ENCODE measurements around the gene MUC6.

DNA sequence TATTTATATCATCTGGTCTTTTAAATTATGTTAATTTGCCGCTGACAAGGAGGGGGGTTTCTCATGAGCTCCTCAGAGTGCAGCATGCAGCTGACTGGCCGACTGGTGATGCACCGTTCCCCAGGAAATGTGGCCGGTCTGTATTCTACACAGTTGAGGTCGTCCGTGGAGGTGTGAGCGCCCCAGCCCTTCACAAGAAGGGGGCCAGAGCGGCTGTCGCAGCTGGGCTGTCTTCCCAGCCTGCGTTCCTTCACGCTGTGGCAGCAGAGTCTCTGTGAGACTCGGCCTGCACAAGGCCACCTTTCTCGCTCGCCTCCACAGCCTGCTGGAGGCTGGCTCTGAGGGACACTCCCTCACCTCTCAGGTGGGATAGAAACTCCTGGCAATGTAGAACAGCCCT, 67.7 kb downstream of the MUC6 start:
- no peak for TF ChIP-seq ZC3H10 (CRISPR knock-in tag; IDR thresholded peaks at IDR 0.05)
- no peak for TF ChIP-seq ESRRG (CRISPR knock-in tag; IDR thresholded peaks at IDR 0.05)
- TF ChIP-seq RARB (CRISPR knock-in tag; IDR thresholded peaks at IDR 0.05): no peak
- TF ChIP-seq ARNTL (CRISPR knock-in tag; IDR thresholded peaks at IDR 0.05; ENCODE audit: borderline replicate concordance, low read depth): no peak

Data from SK-N-SH treated with all-trans-retinoic acid at 6 μM for 48 hours (cell line).